GM19351 (cell line): ENCODE measurements around the gene UVRAG.

ENCODE experiments used
- ATAC-seq: cut with Tn5 transposase; IDR thresholded peaks from one replicate; pipeline ENCODE4 v1.9.1; 2021; ENCODE audit warnings: mild to moderate bottlenecking, moderate library complexity; ENCODE audit not compliant: unreplicated experiment

Gene UVRAG

GRCh38 chr11:75783416-75784084, 31.5 kb upstream of the UVRAG start:
- ATAC-seq = no peak

- ATAC-seq = no peak
Measured at GRCh38 chr11:75784085-75784478, 30.9 kb upstream of the UVRAG start.

DNA sequence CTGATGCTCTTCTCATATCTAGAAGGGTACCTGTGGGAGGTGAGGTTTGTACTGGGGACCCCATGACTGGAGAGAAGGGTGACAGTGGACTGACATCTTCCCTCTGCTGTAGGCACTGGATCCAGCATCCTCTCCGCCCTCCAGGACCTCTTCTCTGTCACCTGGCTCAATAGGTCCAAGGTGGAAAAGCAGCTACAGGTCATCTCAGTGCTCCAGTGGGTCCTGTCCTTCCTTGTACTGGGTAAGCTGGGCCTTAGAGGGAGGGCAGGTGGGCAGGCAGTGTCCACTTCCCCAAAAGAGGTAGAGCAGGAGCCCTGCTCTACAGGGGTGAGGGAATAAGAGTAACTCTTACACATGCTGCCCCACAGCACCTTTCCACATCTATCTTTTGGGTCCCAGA, 30.5 kb upstream of the UVRAG start:
- ATAC-seq = no peak

DNA sequence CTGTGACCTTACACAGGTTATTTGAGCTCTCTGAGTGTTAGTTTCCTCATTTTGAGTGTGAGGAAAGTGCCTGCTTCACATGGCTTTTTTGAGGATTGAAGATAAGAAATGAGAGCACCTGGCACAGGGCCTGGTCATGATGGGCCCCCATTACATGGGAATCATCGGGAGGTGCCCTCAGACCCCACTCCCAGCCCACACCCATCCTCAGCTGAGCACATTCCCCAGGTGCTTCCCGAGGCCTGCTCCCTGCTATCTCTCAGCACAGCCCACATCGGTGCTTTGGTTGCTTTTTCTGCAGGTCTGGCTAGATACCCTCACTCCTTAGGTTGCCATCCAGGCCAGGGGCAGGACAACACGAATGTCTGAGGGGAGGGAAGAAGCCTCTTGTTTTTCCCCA, 29.8 kb upstream of the UVRAG start:
- no peak for ATAC-seq

GRCh38 chr11:75786101-75786736, 28.8 kb upstream of the UVRAG start:
- no peak for ATAC-seq

GRCh38 chr11:75789521-75789920, 25.5 kb upstream of the UVRAG start:
- ATAC-seq = no peak

DNA sequence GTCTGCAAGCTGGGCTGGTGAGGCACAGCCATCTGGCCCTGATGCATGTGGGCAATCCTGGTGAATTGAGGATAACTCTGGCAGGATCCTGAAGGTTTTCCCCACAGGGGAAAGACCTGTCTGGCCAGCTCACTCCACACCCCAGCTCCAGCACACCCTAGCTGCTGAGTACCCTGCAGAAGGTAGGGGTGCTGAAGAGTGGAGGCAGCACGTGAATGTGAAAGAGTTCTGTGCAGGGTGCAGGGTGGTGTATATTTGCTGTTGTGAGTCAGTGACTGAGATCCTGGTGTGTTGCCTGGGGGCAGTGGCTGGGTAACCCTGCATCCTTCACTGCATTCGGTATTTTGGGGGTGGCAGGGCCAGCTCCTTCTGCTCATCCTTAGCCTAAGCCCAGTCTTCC, 24.0 kb upstream of the UVRAG start:
- no peak for ATAC-seq

- ATAC-seq = no peak
Measured at GRCh38 chr11:75792127-75792731, 22.8 kb upstream of the UVRAG start.

DNA sequence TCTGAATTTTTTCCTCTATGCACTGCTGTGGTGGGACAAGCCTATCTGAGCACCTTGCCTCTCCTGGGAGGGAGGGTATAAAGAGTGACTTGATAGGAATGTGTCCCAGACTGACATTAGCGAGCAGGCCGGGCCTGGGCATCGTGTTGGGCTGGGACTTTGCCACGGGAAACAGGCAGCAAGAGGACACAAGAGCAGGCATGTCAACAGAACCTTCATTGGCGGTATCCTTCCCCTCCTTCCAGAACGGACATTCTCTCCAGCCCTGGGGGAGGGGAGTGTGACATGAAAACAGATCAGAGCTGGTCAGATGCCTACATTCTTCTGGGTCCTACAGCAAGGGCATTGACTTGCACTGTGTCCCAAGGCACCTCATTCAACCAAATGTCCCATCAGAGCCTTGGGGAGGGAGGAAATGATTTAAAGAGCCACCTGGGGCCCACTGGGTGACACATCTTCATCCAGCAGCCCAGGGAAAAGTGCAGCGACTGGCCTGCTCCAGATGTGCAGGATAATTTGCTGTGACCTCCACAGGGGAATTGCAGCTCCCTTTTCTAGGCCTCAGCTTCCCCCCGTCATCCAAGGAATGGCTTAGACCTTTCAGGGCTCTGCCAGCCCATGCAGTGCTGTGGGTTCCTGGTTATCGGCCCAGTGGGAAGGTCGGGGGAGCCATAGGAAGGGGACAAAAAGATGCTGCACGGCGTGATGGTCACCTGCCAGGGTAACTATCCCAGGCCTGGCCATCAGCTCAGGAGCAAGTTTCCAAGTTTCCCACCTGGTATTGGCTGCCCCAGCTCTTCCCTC, 21.8 kb upstream of the UVRAG start:
- no peak for ATAC-seq

- no peak for ATAC-seq
Measured at GRCh38 chr11:75793966-75794365, 21.0 kb upstream of the UVRAG start.

DNA sequence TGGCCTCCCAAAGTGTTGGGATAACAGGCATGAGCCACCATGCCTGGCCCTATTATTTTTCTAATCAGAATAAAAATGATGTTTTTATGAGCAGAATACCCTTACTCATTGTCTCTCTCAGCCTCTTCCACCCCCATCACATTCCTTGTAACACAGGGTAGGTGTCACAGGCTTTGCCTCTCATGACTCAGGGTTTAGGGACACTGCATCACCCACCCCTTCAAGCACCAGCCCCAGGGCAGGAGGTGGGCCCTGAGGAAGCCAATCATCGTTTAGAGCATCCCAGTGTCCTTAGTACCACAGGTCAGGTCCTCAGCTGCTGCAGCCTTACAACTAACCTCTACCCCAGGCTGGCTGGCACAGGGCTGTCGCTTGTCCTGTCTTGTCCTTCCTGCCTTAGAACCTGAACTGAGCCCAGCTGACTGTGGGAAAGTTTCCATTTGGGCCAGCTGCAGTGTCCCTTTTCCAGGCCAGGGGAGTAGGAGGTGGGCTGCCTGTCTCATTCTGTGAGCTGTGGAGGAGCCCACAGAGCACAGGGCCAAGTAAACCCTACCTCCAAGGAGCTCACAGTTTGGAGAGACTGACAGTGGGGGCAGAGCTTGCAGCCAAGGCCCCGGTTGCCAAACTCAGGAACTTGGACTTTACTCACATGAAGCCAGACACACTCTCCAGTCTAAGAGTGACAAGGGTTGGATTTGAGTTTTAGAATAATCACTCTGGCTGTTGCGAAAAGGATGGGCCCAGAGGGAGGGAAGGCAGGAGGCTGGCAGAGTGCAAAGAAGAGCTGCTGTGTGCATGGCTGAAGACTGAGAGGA, 19.5 kb upstream of the UVRAG start:
- ATAC-seq = no peak

GRCh38 chr11:75796091-75796435, 18.9 kb upstream of the UVRAG start:
- no peak for ATAC-seq

GRCh38 chr11:75797116-75797515, 17.9 kb upstream of the UVRAG start:
- peak; percentile 75 for ATAC-seq

DNA sequence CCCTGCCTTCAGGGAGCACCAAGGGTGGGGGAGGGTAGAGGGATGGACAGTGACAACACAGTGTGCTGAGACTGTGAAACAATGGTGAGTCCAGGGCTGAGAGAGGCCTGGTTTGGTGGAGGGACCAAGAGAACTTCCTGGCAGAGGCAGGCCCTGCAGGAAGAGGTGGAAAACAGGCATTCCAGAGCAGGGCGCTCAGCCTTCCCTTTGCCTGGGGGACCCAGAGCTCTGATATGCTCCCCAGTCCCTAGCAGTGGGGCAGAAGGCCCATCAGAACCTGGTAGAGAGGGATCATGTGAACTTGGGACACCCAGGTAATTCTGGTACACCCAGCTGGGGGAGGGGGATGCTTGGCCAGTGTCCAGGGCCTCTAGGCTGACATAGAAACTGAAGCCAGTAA, 17.2 kb upstream of the UVRAG start:
- ATAC-seq = no peak

DNA sequence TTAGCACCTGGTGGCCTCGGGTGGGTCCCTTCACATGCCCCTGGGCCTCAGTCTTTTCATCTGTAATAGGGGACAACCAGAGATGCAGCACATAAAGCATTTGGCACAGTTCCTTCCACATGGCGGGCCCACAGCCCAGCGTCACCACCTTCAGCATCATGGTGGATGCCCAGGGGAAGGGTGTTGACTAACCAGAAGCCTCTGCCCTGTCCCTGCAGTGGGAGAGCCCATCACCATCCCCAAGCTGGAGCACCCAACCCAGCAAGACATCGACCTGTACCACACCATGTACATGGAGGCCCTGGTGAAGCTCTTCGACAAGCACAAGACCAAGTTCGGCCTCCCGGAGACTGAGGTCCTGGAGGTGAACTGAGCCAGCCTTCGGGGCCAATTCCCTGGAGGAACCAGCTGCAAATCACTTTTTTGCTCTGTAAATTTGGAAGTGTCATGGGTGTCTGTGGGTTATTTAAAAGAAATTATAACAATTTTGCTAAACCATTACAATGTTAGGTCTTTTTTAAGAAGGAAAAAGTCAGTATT, 14.8 kb upstream of the UVRAG start:
- no peak for ATAC-seq

DNA sequence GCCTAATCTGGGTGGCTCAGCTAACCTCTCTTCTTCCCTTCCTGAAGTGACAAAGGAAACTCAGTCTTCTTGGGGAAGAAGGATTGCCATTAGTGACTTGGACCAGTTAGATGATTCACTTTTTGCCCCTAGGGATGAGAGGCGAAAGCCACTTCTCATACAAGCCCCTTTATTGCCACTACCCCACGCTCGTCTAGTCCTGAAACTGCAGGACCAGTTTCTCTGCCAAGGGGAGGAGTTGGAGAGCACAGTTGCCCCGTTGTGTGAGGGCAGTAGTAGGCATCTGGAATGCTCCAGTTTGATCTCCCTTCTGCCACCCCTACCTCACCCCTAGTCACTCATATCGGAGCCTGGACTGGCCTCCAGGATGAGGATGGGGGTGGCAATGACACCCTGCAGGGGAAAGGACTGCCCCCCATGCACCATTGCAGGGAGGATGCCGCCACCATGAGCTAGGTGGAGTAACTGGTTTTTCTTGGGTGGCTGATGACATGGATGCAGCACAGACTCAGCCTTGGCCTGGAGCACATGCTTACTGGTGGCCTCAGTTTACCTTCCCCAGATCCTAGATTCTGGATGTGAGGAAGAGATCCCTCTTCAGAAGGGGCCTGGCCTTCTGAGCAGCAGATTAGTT, 14.2 kb upstream of the UVRAG start:
- no peak for ATAC-seq

GRCh38 chr11:75801362-75802020, 13.5 kb upstream of the UVRAG start:
- ATAC-seq = no peak

DNA sequence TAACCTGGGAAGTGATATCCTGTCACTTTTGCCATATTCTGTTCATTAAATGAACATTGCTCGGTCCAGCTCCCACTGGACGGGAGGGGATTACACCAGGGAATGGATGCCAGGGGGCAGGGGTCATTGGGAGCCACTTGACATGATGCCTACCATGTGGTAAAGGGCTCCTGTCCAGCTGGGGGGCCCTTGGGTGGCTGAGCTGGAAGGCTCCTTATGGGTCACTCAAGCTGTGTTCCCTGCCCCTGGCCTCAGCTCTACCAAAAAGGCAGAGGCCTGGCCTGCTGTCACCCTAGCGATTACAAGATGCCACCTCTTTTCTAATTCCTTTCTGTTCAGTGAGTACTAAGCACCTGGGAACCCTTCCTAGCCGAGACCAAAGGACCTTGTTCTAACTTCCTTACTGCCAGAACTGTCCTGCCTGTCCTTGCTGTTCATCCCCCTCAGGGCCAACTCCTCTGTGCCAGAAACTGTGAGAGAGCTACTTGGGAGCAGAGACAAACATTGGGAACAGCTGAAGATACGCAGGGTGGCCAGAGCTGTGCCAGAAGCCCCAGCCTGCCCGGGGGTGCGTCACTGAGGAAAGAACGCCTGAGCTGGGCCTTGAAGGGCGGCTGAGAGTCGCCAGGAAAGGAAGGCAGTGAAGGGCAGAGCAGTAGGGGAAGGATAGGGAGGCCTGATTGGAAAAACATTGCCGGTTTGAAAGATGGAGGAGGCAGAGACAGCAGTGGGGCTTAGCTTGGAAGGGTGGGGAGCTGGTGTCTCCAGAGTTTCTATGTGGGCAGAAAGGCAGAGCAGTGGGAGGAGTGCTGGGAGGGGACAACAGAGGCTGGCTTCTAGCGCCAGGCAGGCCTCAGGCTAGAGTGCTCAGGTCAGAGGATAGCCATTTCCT, 12.7 kb upstream of the UVRAG start:
- ATAC-seq = no peak
